NCI-H69 (cell line): ENCODE measurements around the gene TRO.

Experiments
- DNase-seq: peaks from one replicate; lab custom pipeline; 2025; lab: John Stamatoyannopoulos, UW

Gene TRO

DNA sequence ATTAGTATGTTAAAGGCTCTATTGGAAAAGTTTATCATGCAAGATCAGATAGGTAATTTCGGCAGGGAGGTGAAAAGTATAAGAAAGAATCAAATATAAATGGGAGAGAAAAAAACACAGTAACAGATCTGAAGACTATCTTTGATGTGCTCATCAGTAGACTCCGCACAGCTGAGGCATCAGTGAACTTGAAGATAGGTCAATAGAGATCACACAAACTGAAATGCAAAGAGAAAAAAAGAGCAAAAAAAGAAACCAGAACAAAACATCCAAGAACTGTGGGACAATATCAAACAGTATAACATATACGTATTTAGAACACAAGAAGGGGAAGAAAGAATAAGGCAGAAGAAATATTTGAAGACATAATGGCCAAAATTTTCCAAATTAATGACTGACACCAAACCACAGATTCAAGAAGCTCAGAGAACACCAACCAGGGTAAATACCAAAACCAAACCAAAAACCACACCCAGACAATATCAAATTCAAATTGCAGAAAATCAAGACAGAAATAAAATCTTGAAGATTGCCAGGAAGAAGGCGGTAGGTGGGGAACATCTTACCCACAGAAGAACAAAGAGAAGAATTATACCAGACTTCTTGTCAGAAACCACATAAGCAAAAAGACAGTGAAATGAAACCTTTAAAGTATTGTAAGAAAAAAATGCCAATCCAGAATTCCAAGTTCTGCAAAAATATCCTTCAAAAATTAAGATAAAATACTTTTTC lies 44.3 kb downstream of the TRO start:
- no peak for DNase-seq

DNA sequence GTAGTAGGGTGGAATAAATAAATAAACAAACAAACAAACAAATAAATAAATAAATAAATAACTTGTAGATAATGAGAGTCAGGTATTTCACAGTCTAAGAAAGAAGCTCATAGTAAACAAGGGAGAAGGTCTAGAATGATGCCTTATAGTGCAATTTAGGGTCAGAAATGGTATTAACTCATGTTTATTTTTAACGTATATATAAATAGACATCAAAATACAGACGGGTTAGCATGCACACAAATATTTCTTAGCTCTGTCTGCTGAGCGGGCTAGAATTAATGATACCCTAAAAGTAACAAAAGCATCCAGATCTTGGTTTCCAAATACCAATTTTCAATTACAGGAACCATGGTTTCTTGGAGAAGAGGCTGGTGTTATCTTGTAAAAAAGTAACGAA lies 56.8 kb downstream of the TRO start:
- no peak for DNase-seq

GRCh38 chrX:54978448-54978847 lies 57.8 kb downstream of the TRO start:
- DNase-seq = no peak

GRCh38 chrX:54979432-54979831 lies 58.8 kb downstream of the TRO start:
- DNase-seq = no peak

DNA sequence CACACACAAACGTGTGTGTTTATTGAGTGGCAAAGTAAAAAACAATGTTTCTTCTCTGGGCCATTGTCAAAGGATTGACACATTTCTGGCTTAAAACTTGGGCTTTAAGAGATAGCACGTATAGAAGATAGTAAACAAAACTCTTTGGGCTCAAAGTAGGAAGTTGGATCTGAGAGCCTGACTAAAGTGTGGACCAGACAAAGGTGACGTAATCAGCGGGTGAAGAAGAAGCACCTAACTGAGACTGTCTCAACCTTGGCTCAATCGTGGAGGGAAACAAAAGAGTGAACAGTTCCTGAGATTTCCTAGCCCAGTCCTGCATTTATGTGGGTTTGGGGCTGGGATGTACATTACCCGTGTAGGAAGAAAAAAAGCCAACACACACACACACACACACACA lies 59.7 kb downstream of the TRO start:
- no peak for DNase-seq
